ENCODE data around the gene STAM. TPM values are rescaled to one million over a fixed set of nuclear protein-coding genes. Genes with fewer than 3 reads are reported as not detected.

Gene STAM
- total RNA-seq, 4 donors from 2014 or later = 15.6 to 18.8 (median 17.4) TPM

DNA sequence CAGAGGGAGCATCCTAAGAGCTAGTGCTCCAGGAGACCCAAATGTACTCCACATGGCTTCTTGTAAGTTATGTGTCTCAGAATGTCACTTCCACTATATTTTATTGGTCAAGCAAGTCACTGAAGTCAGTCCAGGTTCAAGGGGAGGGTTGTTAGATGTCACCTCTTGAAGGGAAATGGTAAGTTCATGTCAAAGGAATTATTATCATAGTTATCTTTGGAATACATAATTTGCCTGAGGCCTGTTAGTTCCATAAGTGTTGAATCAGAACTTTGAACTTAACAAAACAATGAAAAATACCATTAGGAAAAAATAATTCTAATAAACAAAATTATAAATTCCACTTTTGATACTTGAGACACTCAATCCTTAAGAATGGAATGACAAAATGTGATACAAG is 30.6 kb downstream of the STAM start:
- intact Hi-C loops (cut with DNase I) = no loop called here
- no peak overlapping the region for H3K4me3 ChIP-seq
- no peaks in the 10 kb centered on the region for H3K36me3 ChIP-seq
- H3K4me1 ChIP-seq = peaks cover 21 to 38% (median 35%) of the 10 kb centered on the region in 4 donors
- no peak for DNase-seq (ENCODE audit: extremely low spot score)
- no peaks in the 10 kb centered on the region for H3K27me3 ChIP-seq
- H3K9me3 ChIP-seq = no peaks in the 10 kb centered on the region
- peak overlapping the region; percentile 50 to 63 (median 56) for H3K27ac ChIP-seq (replicated peaks in 1 of 4)
- TF ChIP-seq POLR2AphosphoS5 (IDR thresholded peaks at IDR 0.05) = no peak
- no peak for TF ChIP-seq POLR2A (IDR thresholded peaks at IDR 0.05; ENCODE audit: low read depth)
- TF ChIP-seq, protein P1, sequence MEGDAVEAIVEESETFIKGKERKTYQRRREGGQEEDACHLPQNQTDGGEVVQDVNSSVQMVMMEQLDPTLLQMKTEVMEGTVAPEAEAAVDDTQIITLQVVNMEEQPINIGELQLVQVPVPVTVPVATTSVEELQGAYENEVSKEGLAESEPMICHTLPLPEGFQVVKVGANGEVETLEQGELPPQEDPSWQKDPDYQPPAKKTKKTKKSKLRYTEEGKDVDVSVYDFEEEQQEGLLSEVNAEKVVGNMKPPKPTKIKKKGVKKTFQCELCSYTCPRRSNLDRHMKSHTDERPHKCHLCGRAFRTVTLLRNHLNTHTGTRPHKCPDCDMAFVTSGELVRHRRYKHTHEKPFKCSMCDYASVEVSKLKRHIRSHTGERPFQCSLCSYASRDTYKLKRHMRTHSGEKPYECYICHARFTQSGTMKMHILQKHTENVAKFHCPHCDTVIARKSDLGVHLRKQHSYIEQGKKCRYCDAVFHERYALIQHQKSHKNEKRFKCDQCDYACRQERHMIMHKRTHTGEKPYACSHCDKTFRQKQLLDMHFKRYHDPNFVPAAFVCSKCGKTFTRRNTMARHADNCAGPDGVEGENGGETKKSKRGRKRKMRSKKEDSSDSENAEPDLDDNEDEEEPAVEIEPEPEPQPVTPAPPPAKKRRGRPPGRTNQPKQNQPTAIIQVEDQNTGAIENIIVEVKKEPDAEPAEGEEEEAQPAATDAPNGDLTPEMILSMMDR (IDR thresholded peaks at IDR 0.05) = no peak
- no peak for TF ChIP-seq EP300 (IDR thresholded peaks at IDR 0.05)

DNA sequence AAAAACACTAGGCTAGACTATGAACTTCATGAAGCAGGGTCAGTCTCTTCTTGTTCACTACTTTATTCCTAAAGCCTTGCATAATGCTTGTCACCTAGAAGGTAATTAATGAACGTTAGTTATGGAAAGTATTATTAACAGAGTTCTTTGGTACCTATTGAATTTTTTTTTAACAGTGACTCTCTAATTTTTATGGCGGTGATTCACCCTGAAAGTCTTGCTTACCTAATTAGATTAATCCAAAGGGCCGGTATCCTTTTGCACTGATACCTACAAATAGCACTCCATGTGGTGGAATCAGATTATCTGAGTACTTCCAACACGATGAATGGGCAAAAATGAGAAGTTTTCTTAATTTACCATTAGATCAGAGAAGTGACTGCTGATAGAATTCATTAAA is 31.7 kb downstream of the STAM start:
- no peaks in the 10 kb centered on the region for H3K9me3 ChIP-seq
- no peak for DNase-seq (ENCODE audit: extremely low spot score)
- no peak overlapping the region for H3K27ac ChIP-seq (replicated peaks in 1 of 4)
- H3K36me3 ChIP-seq = no peaks in the 10 kb centered on the region
- no peak for TF ChIP-seq POLR2AphosphoS5 (IDR thresholded peaks at IDR 0.05)
- TF ChIP-seq, protein P1 (IDR thresholded peaks at IDR 0.05) = no peak
- TF ChIP-seq EP300 (IDR thresholded peaks at IDR 0.05) = no peak
- no peak for TF ChIP-seq POLR2A (IDR thresholded peaks at IDR 0.05; ENCODE audit: low read depth)
- no peak overlapping the region for H3K4me3 ChIP-seq
- H3K4me1 ChIP-seq = peaks cover 17 to 38% (median 35%) of the 10 kb centered on the region in 4 donors
- 58% methylated on average over 4 of the region's 4 CpGs for WGBS
- intact Hi-C loops (cut with DNase I) = no loop called here
- H3K27me3 ChIP-seq = no peaks in the 10 kb centered on the region

DNA sequence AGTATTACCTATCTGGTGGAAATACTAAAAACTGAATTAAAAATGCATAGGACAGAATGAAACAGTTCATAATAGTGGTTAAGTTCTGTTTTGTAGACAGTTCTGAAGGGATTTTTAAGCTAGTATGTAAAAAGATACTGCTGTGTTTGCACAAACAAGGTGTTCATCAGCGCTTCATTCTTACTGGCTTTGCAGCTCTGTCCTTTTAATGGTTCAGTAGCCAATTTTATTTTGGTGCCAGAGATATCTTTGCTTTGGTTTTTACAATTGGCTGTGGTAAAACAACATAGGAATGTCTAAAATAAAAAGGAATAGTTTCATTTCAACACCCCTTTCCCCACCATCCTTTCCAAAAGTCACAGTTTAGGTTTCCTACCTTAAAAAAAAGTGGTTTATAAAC is 33.0 kb downstream of the STAM start:
- H3K27ac ChIP-seq (replicated peaks in 1 of 4) = no peak overlapping the region
- 94% methylated on average over 1 of the region's 1 CpG for WGBS
- H3K36me3 ChIP-seq = no peaks in the 10 kb centered on the region
- no peak overlapping the region for H3K4me3 ChIP-seq
- H3K4me1 ChIP-seq = peaks cover 11 to 40% (median 35%) of the 10 kb centered on the region in 4 donors
- H3K27me3 ChIP-seq = no peaks in the 10 kb centered on the region
- no peaks in the 10 kb centered on the region for H3K9me3 ChIP-seq
- DNase-seq (ENCODE audit: extremely low spot score) = no peak
- intact Hi-C loops (cut with DNase I) = no loop called here
- no peak for TF ChIP-seq POLR2A (IDR thresholded peaks at IDR 0.05; ENCODE audit: low read depth)
- no peak for TF ChIP-seq POLR2AphosphoS5 (IDR thresholded peaks at IDR 0.05)
- TF ChIP-seq EP300 (IDR thresholded peaks at IDR 0.05) = no peak
- TF ChIP-seq, protein P1 (IDR thresholded peaks at IDR 0.05) = no peak

DNA sequence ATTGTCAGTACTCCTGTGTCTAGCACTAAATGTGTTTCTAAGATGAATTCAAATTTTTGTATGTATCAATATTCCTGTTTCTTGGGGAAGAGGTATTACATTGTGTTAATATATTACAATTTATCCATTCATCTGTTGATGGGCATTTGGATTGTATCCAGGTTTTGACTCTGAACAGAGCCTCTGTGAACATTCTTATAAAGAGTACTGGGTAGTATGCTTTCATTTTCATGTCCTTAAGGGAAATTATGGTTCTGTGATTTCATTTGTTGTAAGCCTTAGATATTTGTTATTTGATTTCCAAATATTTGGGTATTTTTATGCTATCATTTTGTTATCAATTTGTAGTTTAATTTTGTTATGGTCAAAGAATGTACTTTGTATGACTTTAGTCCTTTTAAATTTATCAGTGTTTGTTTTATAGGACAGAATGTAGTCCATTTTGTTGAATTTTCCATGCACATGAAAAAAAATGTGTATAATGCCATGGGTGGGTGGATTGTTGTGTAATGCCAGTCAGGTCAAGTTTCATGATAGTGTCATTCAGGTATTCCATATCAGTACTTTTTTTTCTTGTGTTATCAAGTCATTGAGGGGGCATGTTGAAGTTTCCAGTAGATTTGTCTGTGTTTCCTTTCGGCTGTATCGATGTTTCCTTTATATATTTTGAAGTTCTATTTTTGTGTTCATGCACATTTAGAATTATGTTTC is 38.4 kb downstream of the STAM start:
- intact Hi-C loops (cut with DNase I) = no loop called here
- Histone ChIP-seq H3K27ac (replicated peaks in 1 of 4) (no peak overlapping the region), H3K27me3 (no peaks in the 10 kb centered on the region), H3K4me3 (no peak overlapping the region), H3K9me3 (no peaks in the 10 kb centered on the region), H3K4me1 (peaks cover 10 to 21% (median 14%) of the 10 kb centered on the region in 4 donors), H3K36me3 (no peaks in the 10 kb centered on the region)
- WGBS = 86% methylated on average over 2 of the region's 2 CpGs
- TF ChIP-seq, protein P1 (IDR thresholded peaks at IDR 0.05) = no peak
- TF ChIP-seq POLR2AphosphoS5 (IDR thresholded peaks at IDR 0.05) (no peak), EP300 (IDR thresholded peaks at IDR 0.05) (no peak), POLR2A (IDR thresholded peaks at IDR 0.05; ENCODE audit: low read depth) (no peak)
- no peak for DNase-seq (ENCODE audit: extremely low spot score)

DNA sequence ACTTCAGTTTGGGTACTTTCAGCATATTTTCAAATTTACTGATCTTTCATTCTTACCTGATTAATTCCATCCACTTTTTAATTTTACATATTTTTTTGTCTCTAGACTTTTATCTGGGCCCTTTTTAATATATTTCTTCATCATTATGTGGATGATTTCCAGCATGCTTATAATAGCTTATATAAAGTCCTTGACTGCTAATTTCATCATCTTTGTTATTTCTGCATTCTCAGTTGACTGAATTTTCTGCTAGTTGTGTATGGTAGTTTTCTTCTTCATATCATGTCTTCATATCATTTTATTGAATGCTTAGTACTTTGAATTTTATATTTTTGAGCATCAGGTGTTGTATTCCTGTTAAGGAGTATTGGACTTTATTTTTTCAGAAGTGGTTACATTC is 39.6 kb downstream of the STAM start:
- Histone ChIP-seq H3K36me3 (peaks cover 0 to 3% (median 0%) of the 10 kb centered on the region in 4 donors), H3K27me3 (no peaks in the 10 kb centered on the region), H3K9me3 (no peaks in the 10 kb centered on the region), H3K4me3 (no peak overlapping the region), H3K27ac (replicated peaks in 1 of 4) (no peak overlapping the region), H3K4me1 (peaks cover 10 to 21% (median 14%) of the 10 kb centered on the region in 4 donors)
- TF ChIP-seq, protein P1 (IDR thresholded peaks at IDR 0.05) = no peak
- no peak for TF ChIP-seq POLR2A (IDR thresholded peaks at IDR 0.05; ENCODE audit: low read depth)
- TF ChIP-seq EP300 (IDR thresholded peaks at IDR 0.05) = no peak
- intact Hi-C loops (cut with DNase I) = no loop called here
- DNase-seq (ENCODE audit: extremely low spot score) = no peak

Measured in esophagus muscularis mucosa (tissue), 4 donors.